Panc1 (cell line): ENCODE measurements around the gene DYRK3. TPM values are rescaled to one million over a fixed set of nuclear protein-coding genes. Genes with fewer than 3 reads are reported as not detected.

Source experiments
- ATAC-seq: fragments of 200-7000 bp; cut with Tn5 transposase; 2 replicates; pipeline ENCODE4 v1.9.1; 2020; ENCODE audit warnings: mild to moderate bottlenecking, moderate library complexity
- BruUV-seq: library from RNA; stranded (reverse); fragments of 400-500 nt; replicated peaks from 2 replicates; lab custom pipeline; 2021; lab: Mats Ljungman, UMichigan
- CTCF ChIA-PET: fragments of 300-600 bp; sonication (Branson Sonifier 250); formaldehyde crosslinking; loops from one replicate; lab custom pipeline; 2022; ENCODE audit warnings: antibody characterized with exemption; lab: Charles Lee
- POLR2A ChIA-PET: fragments of 300-600 bp; sonication (Branson Sonifier 250); formaldehyde crosslinking; loops from one replicate; lab custom pipeline; 2022; ENCODE audit warnings: antibody characterized with exemption; lab: Charles Lee
- DNase-seq: peaks from one replicate; pipeline ENCODE4 v3.0.0-alpha.2; 2010; ENCODE audit warnings: low read depth, low spot score
- H3K27ac ChIP-seq: 2 replicates; pipeline ENCODE4 v1.5.1; 2011; ENCODE audit warnings: mild to moderate bottlenecking, low read length, inconsistent platforms
- H3K27me3 ChIP-seq: fragments of 200-500 bp; sonication (Bioruptor generic); 2 replicates; pipeline ENCODE4 v1.6.0; 2014; ENCODE audit warnings: low read length, inconsistent platforms; ENCODE audit not compliant: control insufficient read depth, insufficient read depth
- H3K36me3 ChIP-seq: fragments of 200-500 bp; sonication (Bioruptor generic); 2 replicates; pipeline ENCODE4 v1.5.1; 2014; ENCODE audit warnings: inconsistent platforms, mild to moderate bottlenecking, low read length, moderate library complexity; ENCODE audit not compliant: control insufficient read depth, insufficient read depth
- H3K4me1 ChIP-seq: 2 replicates; pipeline ENCODE4 v1.5.1; 2011; ENCODE audit warnings: inconsistent platforms, mild to moderate bottlenecking, low read length, moderate library complexity; ENCODE audit not compliant: control insufficient read depth, insufficient read depth
- H3K4me3 ChIP-seq, 2 experiments: 2 replicates each; pipeline ENCODE4 v1.5.1; 2011 to 2012; ENCODE audit warnings: low read depth in 2 of 2, low read length in 2 of 2, mild to moderate bottlenecking in 2 of 2, inconsistent platforms in 1 of 2, moderate library complexity in 1 of 2
- H3K9me3 ChIP-seq: fragments of 200-500 bp; sonication (Bioruptor generic); 2 replicates; pipeline ENCODE4 v1.5.1; 2014; ENCODE audit warnings: low read depth, mild to moderate bottlenecking, inconsistent platforms, low read length, moderate library complexity; ENCODE audit not compliant: control insufficient read depth, insufficient read depth
- CTCF ChIP-seq: fragments of 450-650 bp; IDR thresholded peaks from 2 replicates; pipeline ENCODE4 v1.5.1; 2017; ENCODE audit warnings: mild to moderate bottlenecking
- POLR2AphosphoS5 ChIP-seq: IDR thresholded peaks from 2 replicates; pipeline ENCODE4 v1.6.1; 2012; ENCODE audit warnings: mild to moderate bottlenecking, low read depth, low read length, moderate library complexity
- REST ChIP-seq, 2 experiments: IDR thresholded peaks; 2 replicates each; pipeline ENCODE4 v1.6.1; 2011 to 2012; ENCODE audit warnings: low read depth in 2 of 2, control low read depth in 1 of 2, low read length in 1 of 2, mild to moderate bottlenecking in 1 of 2, moderate library complexity in 1 of 2; ENCODE audit not compliant: insufficient read depth in 1 of 2
- SIN3A ChIP-seq: IDR thresholded peaks from 2 replicates; pipeline ENCODE4 v1.6.1; 2012; ENCODE audit warnings: low read depth, mild to moderate bottlenecking, low read length, moderate library complexity, borderline replicate concordance; ENCODE audit not compliant: insufficient read depth
- TCF7L2 ChIP-seq: IDR thresholded peaks from 2 replicates; pipeline ENCODE4 v1.6.1; 2011; ENCODE audit warnings: mild to moderate bottlenecking, low read depth, low read length, inconsistent platforms
- in situ Hi-C: cut with HindIII; loops from 2 replicates; pipeline ENCODE4 v1.10.0; 2016; ENCODE audit warnings: low sequenced_read_pairs, low pct_unique_long_range_greater_than_20kb
- intact Hi-C: fragments of 100-400 bp; cut with micrococcal nuclease; formaldehyde crosslinking; loops from one replicate; pipeline ENCODE4 v1.10.0; 2022; ENCODE audit not compliant: unreplicated experiment
- total RNA-seq: library from RNA; stranded (reverse); gene quantifications from one replicate; pipeline ENCODE4 v1.2.1, GENCODE V29; 2021; ENCODE audit not compliant: unreplicated experiment

DYRK3 gene
- total RNA-seq, 1 experiment from 2014 or later, result 12.0 TPM

GRCh38 chr1:206654828-206655227, 19.5 kb downstream of the DYRK3 start:
- POLR2A ChIA-PET, result no interaction called here
- Histone ChIP-seq H3K9me3 (no peaks in the 10 kb centered on the region), H3K4me3 (no peak overlapping the region), H3K27me3 (no peaks in the 10 kb centered on the region), H3K27ac (no peak overlapping the region), H3K4me1 (no peaks in the 10 kb centered on the region), H3K36me3 (no peaks in the 10 kb centered on the region)
- CTCF ChIA-PET, result no interaction called here
- DNase-seq (no peak), ATAC-seq (no peak)
- no TSS peak for BruUV-seq
- TF ChIP-seq POLR2AphosphoS5 (no peak), SIN3A (no peak), TCF7L2 (no peak), REST (IDR thresholded peaks at IDR 0.05; ENCODE audit: insufficient read depth in 1 of 2, low read depth in 2 of 2, low read length in 1 of 2) (no peak), CTCF (no peak)
- intact Hi-C loops (no loop called here), in situ Hi-C loops (no loop called here)

GRCh38 chr1:206655471-206655882, 20.1 kb downstream of the DYRK3 start:
- no peak for DNase-seq
- no TSS peak for BruUV-seq
- intact Hi-C loops, result no loop called here

More at GRCh38 chr1:206655471-206655882, 20.1 kb downstream of the DYRK3 start:
- no peak for ATAC-seq
- POLR2A ChIA-PET, result no interaction called here
- CTCF ChIA-PET, result interaction anchor here (0.9 kb wide), 1 partner anchor 78 kb away, joined by 5 read pairs; no protein-coding TSS in a partner anchor
- Histone ChIP-seq H3K4me3 (no peak overlapping the region), H3K9me3 (no peaks in the 10 kb centered on the region), H3K27ac (no peak overlapping the region), H3K27me3 (no peaks in the 10 kb centered on the region), H3K4me1 (no peaks in the 10 kb centered on the region), H3K36me3 (no peaks in the 10 kb centered on the region)
- in situ Hi-C loops, result no loop called here
- TF ChIP-seq SIN3A (no peak), TCF7L2 (no peak), POLR2AphosphoS5 (no peak), REST (IDR thresholded peaks at IDR 0.05; ENCODE audit: insufficient read depth in 1 of 2, low read depth in 2 of 2, low read length in 1 of 2) (no peak), CTCF (no peak)
